Subcutaneous adipose tissue (tissue), 4 donors: ENCODE measurements around the gene PRKCH. TPM values are rescaled to one million over a fixed set of nuclear protein-coding genes. Genes with fewer than 3 reads are reported as not detected.

Experiments
- CTCF ChIP-seq: fragments of 450-650 bp; IDR thresholded peaks from one replicate; pipeline ENCODE4 v1.5.1; 2016; ENCODE audit warnings: low read depth, mild to moderate bottlenecking, control low read depth, antibody characterized with exemption, moderate library complexity
- total RNA-seq, 4 donors: library from RNA; depleted of rRNA; stranded (reverse); fragments of >200 nt; gene quantifications; one replicate each; pipeline ENCODE4 v1.1.0, GENCODE V29; 2016

Gene PRKCH
- total RNA-seq, 4 donors from 2014 or later: 25.8 to 46.3 (median 36.4) TPM

- no peak for TF ChIP-seq CTCF
Measured at GRCh38 chr14:61558271-61558670, 236.9 kb downstream of the PRKCH start.

- TF ChIP-seq CTCF: no peak
Measured at GRCh38 chr14:61559641-61560201, 238.3 kb downstream of the PRKCH start.

GRCh38 chr14:61560323-61560722 is 238.9 kb downstream of the PRKCH start:
- no peak for TF ChIP-seq CTCF

GRCh38 chr14:61561104-61561503 is 239.7 kb downstream of the PRKCH start:
- TF ChIP-seq CTCF: no peak

- no peak for TF ChIP-seq CTCF
Measured at GRCh38 chr14:61561657-61562276, 240.4 kb downstream of the PRKCH start.

GRCh38 chr14:61562321-61563161 is 241.2 kb downstream of the PRKCH start:
- no peak for TF ChIP-seq CTCF

GRCh38 chr14:61563162-61563511 is 241.8 kb downstream of the PRKCH start:
- TF ChIP-seq CTCF: no peak
